Cortex of kidney (tissue), 1 donor: ENCODE results near the gene SPRN.
"Not testable (repeated sequence)": the region's sequence is repeated elsewhere in the genome, so short reads cannot be mapped to it uniquely, and the experiment has no call there.

Experiments used
- DNase-seq: peaks from one replicate; lab custom pipeline; 2025; lab: John Stamatoyannopoulos, UW

Gene SPRN

DNA sequence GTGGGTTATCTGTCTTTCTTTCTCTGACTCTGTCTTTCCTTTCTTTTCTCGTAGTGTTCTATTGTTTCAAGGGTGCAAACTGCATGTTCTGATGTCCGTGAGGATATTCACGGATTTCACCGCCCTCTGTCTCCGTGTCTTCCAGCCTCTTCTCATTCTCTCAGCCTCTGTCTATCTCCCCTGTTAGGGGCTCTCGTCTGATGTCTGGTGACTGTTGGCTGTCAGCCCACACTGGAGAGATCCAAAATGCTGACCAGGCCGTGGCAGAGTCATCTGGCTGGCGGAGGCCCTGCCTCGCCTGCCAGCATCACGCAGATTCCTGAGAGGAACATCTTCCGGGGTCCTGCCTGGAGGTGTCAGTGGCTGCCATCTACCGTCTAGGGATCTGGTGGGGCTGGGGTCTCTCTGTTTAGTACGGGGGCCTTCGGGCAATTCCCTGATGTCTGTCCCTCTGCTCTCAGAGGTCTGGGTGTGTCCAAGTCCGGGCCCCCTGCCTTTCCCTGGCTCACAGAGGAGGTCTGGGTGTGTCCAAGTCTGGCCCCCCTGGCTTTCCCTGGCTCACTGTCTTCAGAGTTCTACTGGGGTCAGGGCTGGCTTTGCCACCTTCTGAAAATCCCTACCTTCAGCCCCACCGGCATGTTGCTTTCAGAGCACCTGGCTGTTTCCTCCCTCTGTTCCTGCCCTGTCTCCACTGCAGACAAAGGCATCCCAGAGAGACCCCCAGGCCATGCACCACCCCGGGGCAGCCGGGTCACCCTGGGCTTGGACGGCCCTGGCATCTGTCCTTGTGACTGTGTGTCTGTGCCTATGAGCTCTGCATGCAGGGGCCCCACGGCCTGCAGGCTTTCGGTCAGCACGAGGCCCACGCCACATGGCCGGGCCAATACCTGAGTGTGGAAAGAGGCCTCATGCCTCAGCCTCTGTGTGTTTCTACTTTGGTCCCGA is 15.4 kb upstream of the SPRN start:
- no peak for DNase-seq

- no peak for DNase-seq
These were observed 14.4 kb upstream of the SPRN start for GRCh38 chr10:133438711-133439273.

DNA sequence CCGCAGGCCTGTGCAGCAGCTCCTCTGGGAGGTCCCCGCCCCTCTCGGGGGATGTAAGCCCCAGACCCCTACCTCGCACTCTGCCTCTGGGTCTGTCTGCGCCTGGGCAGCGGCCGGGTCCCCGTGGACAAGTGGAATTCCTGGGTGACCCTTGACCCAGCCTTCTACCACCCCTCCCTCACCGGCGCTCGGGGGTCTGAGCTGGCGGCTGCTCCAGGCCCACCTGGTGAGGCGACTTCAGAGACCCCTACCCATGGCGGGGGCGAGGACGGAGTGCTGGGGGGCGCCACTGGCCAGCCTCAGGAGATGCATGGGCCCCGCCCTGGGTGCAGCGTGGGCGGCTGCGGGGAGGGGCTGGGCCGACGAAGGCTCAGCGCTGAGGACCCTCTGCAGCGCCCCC is 8.4 kb upstream of the SPRN start:
- not testable (repeated sequence) for DNase-seq

DNA sequence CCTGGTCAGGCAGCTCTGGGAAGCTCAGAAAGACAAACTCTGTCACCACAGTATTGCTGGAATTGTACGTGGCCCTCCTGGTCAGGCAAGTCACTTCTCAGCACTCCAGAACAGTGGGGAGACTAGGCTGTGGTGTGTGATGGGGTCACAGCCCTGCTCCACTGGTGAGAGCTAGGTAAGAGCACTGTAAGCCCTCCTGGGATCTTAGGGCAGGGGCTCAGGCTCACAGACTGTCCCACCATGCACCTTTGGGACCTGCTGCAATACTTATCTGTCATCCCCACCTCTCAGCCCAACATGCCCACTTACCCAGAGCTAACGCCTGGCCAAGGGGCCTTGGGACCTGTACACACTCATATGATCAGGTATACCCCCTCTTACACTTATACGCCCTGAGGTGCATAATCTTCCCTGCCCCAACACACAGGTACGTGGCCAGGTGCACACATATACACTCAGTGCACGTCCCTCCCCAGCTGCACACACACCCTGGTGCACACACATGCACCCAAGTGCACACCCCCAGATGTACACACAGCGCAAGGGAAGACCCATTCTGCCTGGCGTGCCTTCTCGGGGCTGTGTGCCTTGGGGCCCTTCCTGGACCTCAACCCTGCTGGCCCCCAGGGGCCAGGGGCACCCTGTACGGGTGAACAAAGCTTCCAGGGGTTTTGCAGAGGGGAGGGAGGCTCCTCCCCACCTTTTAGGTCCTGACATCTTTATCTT is 7.6 kb upstream of the SPRN start:
- not testable (repeated sequence) for DNase-seq

DNA sequence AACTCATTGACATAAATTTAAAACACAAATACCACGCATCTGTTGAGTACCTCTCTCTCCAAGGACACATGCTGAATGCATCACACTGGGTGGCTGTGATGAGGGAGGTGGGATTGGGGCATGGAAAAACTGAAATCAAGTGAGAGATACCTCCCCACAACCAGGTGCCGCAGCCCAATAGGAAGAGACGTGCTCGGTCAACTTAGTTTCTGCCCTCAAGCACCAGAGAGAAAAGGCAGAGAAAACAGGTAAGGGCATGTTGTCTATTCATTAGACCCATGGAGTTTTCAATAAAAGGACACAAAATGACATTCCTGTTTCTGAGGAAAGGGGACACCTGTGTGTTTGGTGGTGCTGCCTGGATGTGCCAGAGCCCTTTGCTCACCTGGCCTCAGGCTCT is 5.1 kb upstream of the SPRN start:
- DNase-seq = not testable (repeated sequence)

DNA sequence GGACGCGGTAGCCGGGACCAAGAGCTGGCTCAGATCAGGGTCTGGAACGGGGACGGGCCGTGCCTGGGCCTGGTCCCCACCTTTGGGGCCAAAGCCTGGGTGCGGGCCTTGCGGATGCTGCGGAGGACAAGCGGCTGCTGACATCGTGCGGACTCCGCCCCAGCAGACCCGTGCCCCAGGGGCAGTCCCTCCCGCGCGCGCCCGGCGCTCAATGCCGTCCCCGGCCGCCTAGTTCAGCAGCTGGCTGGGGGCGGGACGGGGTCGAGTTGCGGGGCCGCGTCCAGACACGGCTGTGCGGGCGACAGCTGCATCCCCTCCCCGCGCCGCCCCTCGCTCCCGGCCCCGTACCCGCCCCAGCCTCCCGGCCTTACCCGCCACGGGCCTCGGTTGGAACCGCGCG is 323 bp downstream of the SPRN start:
- not testable (repeated sequence) for DNase-seq

DNA sequence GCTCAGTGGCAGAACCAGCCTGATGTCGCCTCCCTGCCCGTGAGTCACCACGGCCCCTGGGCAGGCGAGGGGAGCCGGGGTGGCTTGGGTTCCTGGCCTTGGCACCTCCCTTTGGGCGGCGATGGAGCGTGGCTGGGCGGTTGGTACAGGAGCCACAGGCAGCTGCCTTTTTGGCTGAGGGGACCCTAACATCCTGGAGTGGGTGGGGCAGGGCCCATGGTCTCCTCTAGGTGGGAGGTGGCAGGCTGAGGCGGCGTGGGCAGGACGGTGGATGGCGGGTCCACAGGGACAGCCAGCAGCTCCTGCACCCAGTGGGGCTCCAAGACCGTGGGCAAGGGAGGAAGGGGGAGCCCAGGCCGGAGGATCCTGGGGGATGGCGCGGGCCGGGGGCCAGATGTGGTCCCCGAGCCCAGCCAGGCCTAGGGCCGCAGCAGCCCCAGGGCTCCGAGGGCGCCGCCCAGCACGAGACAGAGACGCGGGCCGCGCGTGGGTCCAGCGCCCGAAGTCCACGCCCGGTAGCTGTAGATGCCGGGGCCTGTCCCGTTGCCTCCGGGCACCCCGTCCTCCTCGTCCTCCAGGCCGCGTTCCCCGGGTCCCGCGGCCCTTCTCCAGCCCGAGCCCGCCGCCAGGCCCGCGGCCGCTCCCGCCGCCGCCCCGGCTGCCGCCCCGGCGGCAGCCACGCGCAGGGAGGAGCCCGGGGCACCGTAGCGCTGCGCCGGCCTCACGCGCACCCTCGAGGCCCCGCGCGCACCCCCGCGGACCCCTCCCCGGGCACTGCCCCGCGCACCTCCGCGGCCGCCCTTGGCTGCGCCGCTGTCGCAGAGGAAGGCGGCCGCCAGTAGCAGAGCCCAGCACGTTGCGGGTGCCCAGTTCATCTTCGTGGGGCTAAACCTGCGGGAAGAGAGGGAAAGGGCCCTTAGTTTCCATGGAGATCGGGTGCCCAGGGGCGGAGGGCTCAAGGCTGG is 1.3 kb downstream of the SPRN start:
- no peak for DNase-seq

- DNase-seq = no peak
These were observed 2.1 kb downstream of the SPRN start for GRCh38 chr10:133422223-133422806.

DNA sequence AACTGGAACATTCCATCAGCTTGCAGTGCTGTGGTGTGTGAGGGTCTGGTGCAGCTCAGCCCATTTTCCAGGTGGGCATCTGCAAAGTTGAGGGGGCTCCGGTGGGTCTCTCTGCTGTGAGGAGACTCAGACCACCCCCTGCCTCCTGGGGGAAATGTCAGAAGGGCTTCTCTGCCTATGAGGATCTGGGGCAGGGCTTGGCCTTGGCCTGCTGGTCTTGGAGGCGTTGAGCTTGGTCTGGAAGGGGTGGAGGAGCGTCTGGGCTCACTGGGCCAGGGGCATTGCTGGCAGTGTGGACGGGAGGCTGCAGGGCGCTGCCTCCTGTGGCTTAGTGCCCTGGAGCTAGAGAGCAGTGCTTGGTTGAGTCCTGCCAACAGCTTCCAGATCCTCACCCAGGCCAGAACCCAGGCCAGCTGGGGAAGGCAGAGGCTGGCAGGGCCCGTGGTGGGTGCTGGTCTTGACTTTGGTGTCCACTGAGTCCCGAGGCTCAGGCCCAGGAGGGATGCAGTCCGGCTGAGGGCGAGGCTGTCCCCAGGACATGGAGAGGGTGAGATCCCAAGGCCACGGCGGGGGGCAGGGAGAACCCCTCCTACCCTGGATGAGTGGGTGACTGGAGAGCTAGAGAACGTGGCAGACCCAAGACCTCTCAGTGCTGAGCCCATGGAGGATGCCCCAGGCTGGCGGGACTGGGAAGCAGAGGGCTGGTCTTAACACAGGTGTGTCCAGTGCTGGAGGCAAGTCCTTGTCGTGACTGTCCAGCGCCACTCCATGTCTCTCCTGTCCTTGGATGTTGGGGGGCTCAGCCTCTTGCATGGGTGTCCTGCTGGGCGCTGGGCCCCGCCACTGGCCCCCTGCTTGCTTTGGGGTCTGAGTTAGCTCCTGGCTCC is 2.8 kb downstream of the SPRN start:
- DNase-seq = no peak

- DNase-seq = no peak
These were observed 3.8 kb downstream of the SPRN start for GRCh38 chr10:133420579-133420978.

GRCh38 chr10:133420028-133420427 is 4.4 kb downstream of the SPRN start:
- no peak for DNase-seq

- no peak for DNase-seq
These were observed 5.0 kb downstream of the SPRN start for GRCh38 chr10:133419211-133419950.

- no peak for DNase-seq
These were observed 6.0 kb downstream of the SPRN start for GRCh38 chr10:133418289-133418993.

DNA sequence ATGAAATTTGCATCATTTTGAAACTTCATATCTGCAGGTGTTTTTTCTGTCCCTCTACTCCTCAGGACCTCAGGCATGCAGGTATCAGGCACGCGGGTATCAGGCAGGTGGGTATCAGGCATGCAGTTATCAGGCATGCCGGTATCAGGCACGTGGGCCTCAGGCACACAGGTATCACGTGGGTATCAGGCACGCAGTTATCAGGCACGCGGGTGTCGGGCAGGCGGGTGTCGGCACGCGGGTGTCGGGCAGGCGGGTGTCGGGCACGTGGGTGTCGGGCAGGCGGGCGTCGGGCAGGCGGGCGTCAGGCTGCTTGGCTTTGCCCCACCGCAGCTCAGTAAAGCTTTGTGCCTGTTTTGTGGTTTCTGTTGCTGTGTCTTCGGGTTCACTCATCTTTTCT is 8.7 kb downstream of the SPRN start:
- no peak for DNase-seq

DNA sequence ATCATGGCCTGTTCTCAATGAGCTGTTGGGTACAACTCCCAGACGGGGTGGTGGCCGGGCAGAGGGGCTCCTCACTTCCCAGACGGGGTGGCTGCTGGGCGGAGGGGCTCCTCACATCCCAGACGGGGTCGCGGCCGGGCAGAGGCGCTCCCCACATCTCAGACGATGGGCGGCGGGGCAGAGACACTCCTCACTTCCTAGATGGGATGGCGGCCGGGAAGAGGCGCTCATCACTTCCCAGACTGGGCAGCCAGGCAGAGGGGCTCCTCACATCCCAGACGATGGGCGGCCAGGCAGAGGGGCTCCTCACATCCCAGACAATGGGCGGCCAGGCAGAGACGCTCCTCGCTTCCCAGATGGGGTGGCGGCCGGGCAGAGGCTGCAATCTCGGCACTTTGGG is 10.0 kb downstream of the SPRN start:
- not testable (repeated sequence) for DNase-seq

DNA sequence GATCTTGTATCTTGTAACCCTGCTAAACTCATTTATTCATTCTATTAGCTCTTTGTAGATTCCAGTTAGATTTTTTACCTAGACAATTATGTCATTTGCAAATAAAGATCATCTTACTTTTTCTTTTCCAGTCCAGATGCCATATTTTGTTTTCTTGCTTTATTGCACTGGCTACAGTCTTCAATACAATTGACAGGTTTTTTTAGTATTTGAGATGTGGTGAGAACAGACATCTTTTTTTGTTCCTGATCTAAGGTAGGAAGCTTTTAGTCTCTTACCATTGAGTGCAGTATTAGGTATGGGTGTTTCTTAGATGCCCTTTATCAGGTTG is 12.1 kb downstream of the SPRN start:
- DNase-seq = no peak

- no peak for DNase-seq
These were observed 12.7 kb downstream of the SPRN start for GRCh38 chr10:133411523-133412380.
